IPS-20b (cell line): ENCODE measurements around the gene RERE.
A peak's percentile ranks its signal among the peaks of the same experiment; 100 is the strongest.

Experiments used
- H3K27ac ChIP-seq: one replicate; pipeline ENCODE4 v1.5.1; 2013; ENCODE audit warnings: low read length
- H3K27me3 ChIP-seq: 2 replicates; pipeline ENCODE4 v1.6.1; 2013; ENCODE audit warnings: mild to moderate bottlenecking, low read length, inconsistent platforms; ENCODE audit not compliant: insufficient read depth
- H3K36me3 ChIP-seq: 2 replicates; pipeline ENCODE4 v1.6.1; 2013; ENCODE audit warnings: low read depth, mild to moderate bottlenecking, inconsistent platforms, low read length, moderate library complexity; ENCODE audit not compliant: insufficient read depth
- H3K4me1 ChIP-seq: 2 replicates; pipeline ENCODE4 v1.6.1; 2013; ENCODE audit warnings: mild to moderate bottlenecking, control low read depth, inconsistent platforms, low read length, moderate library complexity; ENCODE audit not compliant: insufficient read depth
- H3K4me3 ChIP-seq: 2 replicates; pipeline ENCODE4 v1.5.1; 2013; ENCODE audit warnings: mild to moderate bottlenecking, low read length, inconsistent platforms
- H3K9ac ChIP-seq: 2 replicates; pipeline ENCODE4 v1.6.1; 2013; ENCODE audit warnings: low read depth, mild to moderate bottlenecking, inconsistent platforms, low read length, moderate library complexity
- H3K9me3 ChIP-seq: 2 replicates; pipeline ENCODE4 v1.6.1; 2013; ENCODE audit warnings: mild to moderate bottlenecking, low read depth, low read length, inconsistent platforms; ENCODE audit not compliant: insufficient read depth

Gene RERE

GRCh38 chr1:8412183-8412831 is 405.1 kb downstream of the RERE start:
- H3K9ac ChIP-seq = no peak overlapping the region
- peaks cover 57% of the 10 kb centered on the region for H3K4me1 ChIP-seq
- H3K9me3 ChIP-seq = no peaks in the 10 kb centered on the region
- H3K4me3 ChIP-seq = no peak overlapping the region
- no peaks in the 10 kb centered on the region for H3K27me3 ChIP-seq
- H3K36me3 ChIP-seq = peaks cover 25% of the 10 kb centered on the region
- H3K27ac ChIP-seq = no peak overlapping the region

- Histone ChIP-seq H3K27me3 (no peaks in the 10 kb centered on the region), H3K9ac (no peak overlapping the region), H3K4me3 (no peak overlapping the region), H3K27ac (no peak overlapping the region), H3K36me3 (peaks cover 26% of the 10 kb centered on the region), H3K9me3 (no peaks in the 10 kb centered on the region), H3K4me1 (peaks cover 56% of the 10 kb centered on the region)
Measured at GRCh38 chr1:8411803-8412182, 405.6 kb downstream of the RERE start.

- Histone ChIP-seq H3K4me1 (peaks cover 52% of the 10 kb centered on the region), H3K27ac (no peak overlapping the region), H3K4me3 (no peak overlapping the region), H3K36me3 (peaks cover 28% of the 10 kb centered on the region), H3K27me3 (no peaks in the 10 kb centered on the region), H3K9ac (no peak overlapping the region), H3K9me3 (no peaks in the 10 kb centered on the region)
Measured at GRCh38 chr1:8410791-8411190, 406.6 kb downstream of the RERE start.

GRCh38 chr1:8409606-8410005 is 407.8 kb downstream of the RERE start:
- Histone ChIP-seq H3K36me3 (peaks cover 32% of the 10 kb centered on the region), H3K27me3 (no peaks in the 10 kb centered on the region), H3K4me3 (no peak overlapping the region), H3K9ac (0 out of 2 replicates have a peak overlapping the region, but pooled peaks have one; percentile 45), H3K9me3 (no peaks in the 10 kb centered on the region), H3K27ac (peak overlapping the region; percentile 2), H3K4me1 (peaks cover 52% of the 10 kb centered on the region)

GRCh38 chr1:8409106-8409505 is 408.3 kb downstream of the RERE start:
- H3K9ac ChIP-seq = peak overlapping the region; percentile 45; the same call in 1 of the 2 replicates
- H3K27ac ChIP-seq = peak overlapping the region; percentile 2
- H3K36me3 ChIP-seq = peaks cover 35% of the 10 kb centered on the region; the same call in 1 of the 2 replicates
- no peaks in the 10 kb centered on the region for H3K9me3 ChIP-seq
- H3K4me1 ChIP-seq = peaks cover 52% of the 10 kb centered on the region
- no peaks in the 10 kb centered on the region for H3K27me3 ChIP-seq
- 0 out of 2 replicates have a peak overlapping the region, but pooled peaks have one; percentile 10 for H3K4me3 ChIP-seq

- H3K9me3 ChIP-seq = no peaks in the 10 kb centered on the region
- peaks cover 31% of the 10 kb centered on the region; the same call in 1 of the 2 replicates for H3K36me3 ChIP-seq
- peaks cover 52% of the 10 kb centered on the region for H3K4me1 ChIP-seq
- H3K27me3 ChIP-seq = no peaks in the 10 kb centered on the region
- peak overlapping the region; percentile 45; the same call in 1 of the 2 replicates for H3K9ac ChIP-seq
- H3K4me3 ChIP-seq = peak overlapping the region; percentile 41; the same call in 1 of the 2 replicates
- peak overlapping the region; percentile 59 for H3K27ac ChIP-seq
Measured at GRCh38 chr1:8408151-8408839, 409.1 kb downstream of the RERE start.

GRCh38 chr1:8407652-8408051 is 409.8 kb downstream of the RERE start:
- Histone ChIP-seq H3K4me1 (peaks cover 52% of the 10 kb centered on the region), H3K4me3 (peak overlapping the region; percentile 41; the same call in 1 of the 2 replicates), H3K9me3 (no peaks in the 10 kb centered on the region), H3K27me3 (no peaks in the 10 kb centered on the region), H3K9ac (peak overlapping the region; percentile 45; the same call in 1 of the 2 replicates), H3K36me3 (peaks cover 31% of the 10 kb centered on the region; the same call in 1 of the 2 replicates), H3K27ac (peak overlapping the region; percentile 59)

- peaks cover 46% of the 10 kb centered on the region for H3K4me1 ChIP-seq
- no peak overlapping the region for H3K27ac ChIP-seq
- H3K36me3 ChIP-seq = peaks cover 36% of the 10 kb centered on the region; the same call in 1 of the 2 replicates
- no peaks in the 10 kb centered on the region for H3K27me3 ChIP-seq
- no peak overlapping the region for H3K4me3 ChIP-seq
- no peak overlapping the region for H3K9ac ChIP-seq
- no peaks in the 10 kb centered on the region for H3K9me3 ChIP-seq
Measured at GRCh38 chr1:8406960-8407359, 410.5 kb downstream of the RERE start.

- H3K4me1 ChIP-seq = peaks cover 38% of the 10 kb centered on the region
Measured at GRCh38 chr1:8406011-8406410, 411.4 kb downstream of the RERE start.

GRCh38 chr1:8404460-8405370 is 412.7 kb downstream of the RERE start:
- Histone ChIP-seq H3K4me1 (peaks cover 26% of the 10 kb centered on the region), H3K36me3 (peaks cover 27% of the 10 kb centered on the region; the same call in 1 of the 2 replicates)

More at GRCh38 chr1:8406011-8406410, 411.4 kb downstream of the RERE start:
- H3K4me3 ChIP-seq = no peak overlapping the region
- no peak overlapping the region for H3K27ac ChIP-seq
- no peaks in the 10 kb centered on the region for H3K9me3 ChIP-seq
- H3K9ac ChIP-seq = no peak overlapping the region
- no peaks in the 10 kb centered on the region for H3K27me3 ChIP-seq
- H3K36me3 ChIP-seq = peaks cover 36% of the 10 kb centered on the region; the same call in 1 of the 2 replicates

GRCh38 chr1:8402109-8402710 is 415.2 kb downstream of the RERE start:
- Histone ChIP-seq H3K27ac (no peak overlapping the region), H3K9me3 (no peaks in the 10 kb centered on the region), H3K27me3 (no peaks in the 10 kb centered on the region), H3K9ac (no peak overlapping the region), H3K4me1 (peaks cover 15% of the 10 kb centered on the region; the same call in 1 of the 2 replicates), H3K4me3 (no peak overlapping the region), H3K36me3 (peaks cover 27% of the 10 kb centered on the region; the same call in 1 of the 2 replicates)

More at GRCh38 chr1:8404460-8405370, 412.7 kb downstream of the RERE start:
- H3K27ac ChIP-seq = no peak overlapping the region
- no peak overlapping the region for H3K9ac ChIP-seq
- H3K9me3 ChIP-seq = no peaks in the 10 kb centered on the region
- H3K27me3 ChIP-seq = no peaks in the 10 kb centered on the region
- H3K4me3 ChIP-seq = no peak overlapping the region
